HepG2 (cell line): ENCODE data around the gene MAP3K4. TPM values are rescaled to one million over a fixed set of nuclear protein-coding genes. Genes with fewer than 3 reads are reported as not detected.
A peak's percentile ranks its signal among the peaks of the same experiment; 100 is the strongest.

ENCODE experiments used
- BATF2 ChIP-seq: sonication (generic); formaldehyde crosslinking; IDR thresholded peaks from 2 replicates; pipeline ENCODE4 v1.8.0; 2022; ENCODE audit warnings: mild to moderate bottlenecking, missing genetic modification reagents, moderate library complexity
- CBX5 ChIP-seq: sonication (generic); formaldehyde crosslinking; IDR thresholded peaks from 2 replicates; pipeline ENCODE4 v1.4.0; 2020; ENCODE audit warnings: missing genetic modification reagents, borderline replicate concordance
- ELF1 ChIP-seq: sonication (generic); formaldehyde crosslinking; IDR thresholded peaks from 2 replicates; pipeline ENCODE4 v1.4.0; 2020; ENCODE audit warnings: missing genetic modification reagents
- FOXA1 ChIP-seq, 2 experiments: fragments of 450-650 bp in 1 of 2; sonication (generic) in 1 of 2; formaldehyde crosslinking in 1 of 2; IDR thresholded peaks; 2 replicates each; pipeline versions ENCODE4 v1.4.0 to v1.6.1; 2016 to 2020; ENCODE audit warnings: missing genetic modification reagents in 1 of 2
- GMEB1 ChIP-seq: sonication (generic); formaldehyde crosslinking; IDR thresholded peaks from 2 replicates; pipeline ENCODE4 v1.5.1; 2020; ENCODE audit warnings: missing genetic modification reagents, mild to moderate bottlenecking, borderline replicate concordance
- ISL2 ChIP-seq: sonication (generic); formaldehyde crosslinking; IDR thresholded peaks from 2 replicates; pipeline ENCODE4 v1.5.0; 2020; ENCODE audit warnings: missing genetic modification reagents
- KLF12 ChIP-seq: sonication (generic); formaldehyde crosslinking; IDR thresholded peaks from 2 replicates; pipeline ENCODE4 v1.4.0; 2020; ENCODE audit warnings: missing genetic modification reagents, borderline replicate concordance
- KLF13 ChIP-seq: sonication (generic); formaldehyde crosslinking; IDR thresholded peaks from 2 replicates; pipeline ENCODE4 v1.4.0; 2020; ENCODE audit warnings: mild to moderate bottlenecking, missing genetic modification reagents
- MEF2D ChIP-seq: sonication (generic); formaldehyde crosslinking; IDR thresholded peaks from 2 replicates; pipeline ENCODE4 v1.5.1; 2020; ENCODE audit warnings: mild to moderate bottlenecking, missing genetic modification reagents
- NFE2L2 ChIP-seq: fragments of 150-350 bp; IDR thresholded peaks from 2 replicates; pipeline ENCODE4 v1.6.1; 2014; ENCODE audit warnings: low read length
- NKX3-1 ChIP-seq: sonication (generic); formaldehyde crosslinking; IDR thresholded peaks from 2 replicates; pipeline ENCODE4 v1.5.0; 2020; ENCODE audit warnings: missing genetic modification reagents
- RARG ChIP-seq: sonication (generic); formaldehyde crosslinking; IDR thresholded peaks from 2 replicates; pipeline ENCODE4 v1.4.0; 2020; ENCODE audit warnings: low read depth, mild to moderate bottlenecking, missing genetic modification reagents
- REXO4 ChIP-seq: sonication (generic); formaldehyde crosslinking; IDR thresholded peaks from 2 replicates; pipeline ENCODE4 v1.8.0; 2022; ENCODE audit warnings: missing genetic modification reagents, mild to moderate bottlenecking, borderline replicate concordance
- RFX1 ChIP-seq: fragments of 450-650 bp; IDR thresholded peaks from 2 replicates; pipeline ENCODE4 v1.6.1; 2017
- TEF ChIP-seq: sonication (generic); formaldehyde crosslinking; IDR thresholded peaks from 2 replicates; pipeline ENCODE4 v1.5.0; 2020; ENCODE audit warnings: missing genetic modification reagents
- TFDP2 ChIP-seq: sonication (generic); formaldehyde crosslinking; IDR thresholded peaks from 2 replicates; pipeline ENCODE4 v1.4.0; 2020; ENCODE audit warnings: missing genetic modification reagents
- U2AF2 ChIP-seq: fragments of 200-400 bp; formaldehyde crosslinking; IDR thresholded peaks from 2 replicates; pipeline ENCODE4 v1.6.1; 2017; ENCODE audit warnings: low read depth, mild to moderate bottlenecking, low read length
- ZMYM2 ChIP-seq: sonication (generic); formaldehyde crosslinking; IDR thresholded peaks from 2 replicates; pipeline ENCODE4 v1.8.0; 2022; ENCODE audit warnings: mild to moderate bottlenecking, missing genetic modification reagents
- ZNF138 ChIP-seq: sonication (generic); formaldehyde crosslinking; IDR thresholded peaks from 2 replicates; pipeline ENCODE4 v1.5.0; 2020; ENCODE audit warnings: mild to moderate bottlenecking, low read depth, missing genetic modification reagents
- ZNF331 ChIP-seq: sonication (generic); formaldehyde crosslinking; IDR thresholded peaks from 2 replicates; pipeline ENCODE4 v1.4.0; 2020; ENCODE audit warnings: missing genetic modification reagents
- ZNF567 ChIP-seq: sonication (generic); formaldehyde crosslinking; IDR thresholded peaks from 2 replicates; pipeline ENCODE4 v1.8.1; 2023; ENCODE audit warnings: mild to moderate bottlenecking, missing genetic modification reagents, borderline replicate concordance
- ZNF670 ChIP-seq: sonication (generic); formaldehyde crosslinking; IDR thresholded peaks from 2 replicates; pipeline ENCODE4 v1.8.0; 2022; ENCODE audit warnings: mild to moderate bottlenecking, missing genetic modification reagents, borderline replicate concordance
- ZNF704 ChIP-seq: sonication (generic); formaldehyde crosslinking; IDR thresholded peaks from 2 replicates; pipeline ENCODE4 v1.8.1; 2023; ENCODE audit warnings: mild to moderate bottlenecking, inconsistent platforms, moderate library complexity, missing genetic modification reagents, borderline replicate concordance
- ZNF766 ChIP-seq: sonication (generic); formaldehyde crosslinking; IDR thresholded peaks from 2 replicates; pipeline ENCODE4 v1.5.0; 2020; ENCODE audit warnings: missing genetic modification reagents, borderline replicate concordance
- polyA plus RNA-seq, 8 experiments: library from polyadenylated mRNA; depleted of rRNA in 3 of 8; stranded (reverse) in 7 of 8; unstranded in 1 of 8; fragments of >200 nt; fragmentation: Illumina TruSeq in 4 of 8; extraction: Trizol in 4 of 8; gene quantifications; 2 replicates each; pipeline versions ENCODE4 v1.2.1 to v1.2.3, GENCODE V29; 2011 to 2016; ENCODE audit warnings: low read depth in 4 of 8, missing spikeins in 1 of 8, mixed read lengths in 1 of 8; ENCODE audit not compliant: insufficient read depth in 1 of 8
- total RNA-seq, 5 experiments: library from RNA; depleted of rRNA; stranded (reverse); fragments of >200 nt; fragmentation: Illumina TruSeq; extraction: Trizol; gene quantifications; 2 replicates each; pipeline ENCODE4 v1.2.3, GENCODE V29; 2016; ENCODE audit warnings: low read depth in 1 of 5

The MAP3K4 gene
- total and polyA plus RNA-seq, 2 of the 13 experiments (the other 11 are each of a cell fraction or from before 2014, with no cell fraction given), result 12.9 to 33.6 TPM

GRCh38 chr6:160992061-160992979 lies 751 bp downstream of the MAP3K4 start (continued):
- TF ChIP-seq TEF (CRISPR knock-in tag) (no peak), RARG (CRISPR knock-in tag) (no peak), ISL2 (CRISPR knock-in tag) (no peak), ZNF567 (CRISPR knock-in tag) (no peak), KLF12 (CRISPR knock-in tag) (no peak), TFDP2 (CRISPR knock-in tag) (no peak; the same call in 1 of the 2 replicates), ZNF331 (no peak), ZNF670 (CRISPR knock-in tag) (no peak), FOXA1 (IDR thresholded peaks at IDR 0.05) (no peak), FOXA1 (CRISPR knock-in tag; IDR thresholded peaks at IDR 0.05) (peak; percentile 53), KLF13 (CRISPR knock-in tag) (no peak), MEF2D (no peak), GMEB1 (CRISPR knock-in tag) (peak; percentile 2; the same call in 1 of the 2 replicates), BATF2 (CRISPR knock-in tag) (peak; percentile 10; the same call in 1 of the 2 replicates), U2AF2 (no peak), ZMYM2 (CRISPR knock-in tag) (no peak), ELF1 (CRISPR knock-in tag) (no peak), ZNF704 (no peak; the same call in 1 of the 2 replicates), REXO4 (CRISPR knock-in tag) (no peak), ZNF766 (CRISPR knock-in tag) (no peak), NFE2L2 (no peak), NKX3-1 (CRISPR knock-in tag) (no peak), RFX1 (no peak), ZNF138 (no peak; the same call in 1 of the 2 replicates), CBX5 (CRISPR knock-in tag) (no peak)
